ENCODE results near the gene SLC46A3.

The SLC46A3 gene

DNA sequence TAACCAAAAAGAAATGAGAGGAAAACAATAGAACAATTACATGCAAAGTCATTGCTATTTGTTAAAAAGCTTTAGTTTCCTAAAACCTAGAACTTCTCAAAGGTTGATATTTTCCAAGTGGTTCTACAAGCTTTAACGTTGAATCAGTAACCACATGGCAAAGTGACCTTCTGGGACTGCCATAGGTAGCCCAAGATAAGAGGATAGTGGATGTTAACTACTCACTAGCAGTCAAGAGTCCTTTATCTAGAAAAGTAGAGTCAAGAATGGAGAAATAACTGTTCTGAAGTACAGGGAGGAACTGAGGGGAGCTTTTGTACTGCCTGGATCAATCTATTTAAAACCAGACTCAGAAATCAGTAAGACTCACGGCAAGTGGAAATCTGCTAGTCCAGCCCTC, 9.9 kb upstream of the SLC46A3 start:
- Histone ChIP-seq H3K27me3 (no peaks in the 10 kb centered on the region), H3K36me3 (no peaks in the 10 kb centered on the region), H3K9me3 (no peaks in the 10 kb centered on the region), H3K4me1 (no peaks in the 10 kb centered on the region), H3K4me3 (ENCODE audit: low read depth, low read length) (no peak overlapping the region)
- no peak for DNase-seq
- TF ChIP-seq, protein P1, sequence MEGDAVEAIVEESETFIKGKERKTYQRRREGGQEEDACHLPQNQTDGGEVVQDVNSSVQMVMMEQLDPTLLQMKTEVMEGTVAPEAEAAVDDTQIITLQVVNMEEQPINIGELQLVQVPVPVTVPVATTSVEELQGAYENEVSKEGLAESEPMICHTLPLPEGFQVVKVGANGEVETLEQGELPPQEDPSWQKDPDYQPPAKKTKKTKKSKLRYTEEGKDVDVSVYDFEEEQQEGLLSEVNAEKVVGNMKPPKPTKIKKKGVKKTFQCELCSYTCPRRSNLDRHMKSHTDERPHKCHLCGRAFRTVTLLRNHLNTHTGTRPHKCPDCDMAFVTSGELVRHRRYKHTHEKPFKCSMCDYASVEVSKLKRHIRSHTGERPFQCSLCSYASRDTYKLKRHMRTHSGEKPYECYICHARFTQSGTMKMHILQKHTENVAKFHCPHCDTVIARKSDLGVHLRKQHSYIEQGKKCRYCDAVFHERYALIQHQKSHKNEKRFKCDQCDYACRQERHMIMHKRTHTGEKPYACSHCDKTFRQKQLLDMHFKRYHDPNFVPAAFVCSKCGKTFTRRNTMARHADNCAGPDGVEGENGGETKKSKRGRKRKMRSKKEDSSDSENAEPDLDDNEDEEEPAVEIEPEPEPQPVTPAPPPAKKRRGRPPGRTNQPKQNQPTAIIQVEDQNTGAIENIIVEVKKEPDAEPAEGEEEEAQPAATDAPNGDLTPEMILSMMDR (IDR thresholded peaks at IDR 0.05; ENCODE audit: low read depth, low read length) = no peak

DNA sequence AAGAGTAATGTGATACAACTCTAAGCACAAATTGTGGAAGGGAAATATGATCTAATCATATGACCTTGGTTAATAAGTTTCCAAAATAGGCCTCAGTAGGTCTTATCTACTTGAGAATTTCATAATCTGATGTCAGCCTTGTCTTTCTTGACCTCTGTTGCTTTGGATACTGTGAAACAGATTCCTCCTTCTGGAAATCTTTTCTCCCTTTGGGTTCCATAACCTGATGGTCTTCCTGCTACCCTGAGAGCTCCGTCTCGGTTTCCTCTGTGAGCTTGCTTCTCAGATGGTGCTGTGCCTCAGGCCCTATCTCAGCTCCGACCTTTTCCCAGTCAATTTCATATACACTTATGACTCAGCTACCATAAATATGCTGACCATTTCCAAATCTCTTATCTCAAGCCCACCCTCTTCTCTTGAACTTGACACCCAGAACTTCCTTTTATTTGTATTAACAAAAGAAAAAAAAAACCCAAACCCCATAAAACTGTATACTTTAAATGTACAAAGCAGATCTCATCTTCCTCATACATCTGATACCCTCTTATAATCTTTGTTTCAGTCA, 6.4 kb upstream of the SLC46A3 start:
- Histone ChIP-seq H3K9me3 (no peaks in the 10 kb centered on the region), H3K36me3 (no peaks in the 10 kb centered on the region)

DNA sequence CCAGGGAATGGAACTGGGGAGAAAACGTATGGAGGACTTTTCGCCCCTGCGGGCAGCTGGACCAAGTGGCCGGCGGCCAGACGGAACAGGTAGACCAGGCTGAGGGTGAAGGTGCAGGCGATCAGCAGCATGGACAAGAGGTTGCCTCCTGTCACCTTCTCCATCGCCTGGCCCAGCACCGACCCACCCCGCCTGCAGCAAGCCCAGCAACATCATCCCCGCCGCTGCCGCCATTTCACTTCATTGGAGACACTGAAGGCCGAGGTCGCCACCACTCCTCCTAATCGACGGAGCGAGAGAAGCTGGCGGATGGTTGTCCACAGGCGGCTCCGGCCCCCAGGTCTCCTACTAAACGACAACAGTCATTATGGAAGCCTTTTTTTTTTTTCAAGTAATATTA, 5.0 kb upstream of the SLC46A3 start:
- TF ChIP-seq, protein P1 (IDR thresholded peaks at IDR 0.05; ENCODE audit: low read depth, low read length) = no peak
- no peak for DNase-seq
- H3K27me3 ChIP-seq = no peaks in the 10 kb centered on the region
- H3K4me1 ChIP-seq = no peaks in the 10 kb centered on the region
- no peaks in the 10 kb centered on the region for H3K36me3 ChIP-seq
- no peaks in the 10 kb centered on the region for H3K9me3 ChIP-seq
- H3K4me3 ChIP-seq (ENCODE audit: low read depth, low read length) = no peak overlapping the region

More for the DNA sequence above, 6.4 kb upstream of the SLC46A3 start:
- DNase-seq = no peak
- H3K27me3 ChIP-seq = no peaks in the 10 kb centered on the region
- TF ChIP-seq, protein P1 (IDR thresholded peaks at IDR 0.05; ENCODE audit: low read depth, low read length) = no peak
- H3K4me1 ChIP-seq = no peaks in the 10 kb centered on the region
- no peak overlapping the region for H3K4me3 ChIP-seq (ENCODE audit: low read depth, low read length)

DNA sequence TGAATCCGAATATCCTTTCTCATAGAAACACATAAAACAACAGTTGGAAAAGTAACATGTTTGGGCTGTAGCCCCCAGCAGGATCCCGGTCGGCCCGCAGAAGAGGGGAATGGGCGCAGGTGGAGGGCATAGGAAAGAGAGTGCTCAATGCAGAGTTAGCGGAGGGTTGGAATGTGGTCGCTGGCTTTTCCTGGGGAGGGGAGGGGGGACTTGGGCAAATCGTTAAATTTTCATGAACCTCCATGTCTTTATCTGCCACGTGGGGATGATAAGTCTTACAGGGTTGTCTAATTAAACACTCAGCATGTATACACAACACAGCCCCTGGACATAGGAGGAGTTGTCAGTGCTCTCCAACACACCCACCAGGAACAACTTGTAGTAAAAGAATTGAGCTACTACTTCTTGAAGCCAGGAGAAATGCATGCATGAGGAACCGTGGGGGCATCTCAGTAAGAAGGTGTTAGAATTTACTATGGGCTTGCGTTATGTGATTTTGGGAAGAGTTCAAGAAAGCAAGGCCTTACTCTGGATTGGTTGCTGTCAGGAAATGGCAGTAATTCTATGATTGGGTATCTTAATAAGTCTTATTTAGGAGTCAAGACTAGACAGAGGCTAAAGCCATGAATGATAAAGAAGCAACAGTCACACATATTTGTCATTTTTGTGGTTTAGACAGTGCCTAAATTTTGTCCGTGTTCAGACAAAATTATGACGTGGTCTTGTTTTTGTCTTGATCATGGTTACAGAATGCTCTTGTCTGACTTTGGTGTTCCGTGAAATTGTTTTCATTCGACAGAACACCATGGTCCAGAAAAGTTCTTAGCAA, 671 bp upstream of the SLC46A3 start:
- DNase-seq = no peak
- no peaks in the 10 kb centered on the region for H3K4me1 ChIP-seq
- no peaks in the 10 kb centered on the region for H3K36me3 ChIP-seq
- H3K9me3 ChIP-seq = no peaks in the 10 kb centered on the region
- TF ChIP-seq, protein P1 (IDR thresholded peaks at IDR 0.05; ENCODE audit: low read depth, low read length) = no peak
- H3K4me3 ChIP-seq (ENCODE audit: low read depth, low read length) = peak overlapping the region; percentile 72
- no peaks in the 10 kb centered on the region for H3K27me3 ChIP-seq

DNA sequence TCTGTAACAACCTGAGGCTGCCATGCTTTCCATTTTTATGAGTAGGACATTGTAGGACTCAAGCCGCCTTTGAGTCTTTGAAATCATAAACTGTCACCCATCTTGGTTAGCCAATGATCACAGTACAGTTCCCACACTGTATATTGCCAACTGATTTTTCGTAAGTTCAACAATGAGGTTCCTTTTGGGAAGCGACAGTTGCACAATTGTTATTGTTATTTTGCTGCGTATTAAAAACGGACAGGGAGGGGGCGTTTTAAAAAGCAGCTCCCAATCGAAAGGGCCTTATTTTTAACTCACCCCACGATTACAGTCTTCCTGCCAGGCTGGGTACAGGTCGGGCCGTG, 601 bp downstream of the SLC46A3 start:
- no peaks in the 10 kb centered on the region for H3K4me1 ChIP-seq
- no peak for DNase-seq
- TF ChIP-seq, protein P1 (IDR thresholded peaks at IDR 0.05; ENCODE audit: low read depth, low read length) = no peak
- H3K4me3 ChIP-seq (ENCODE audit: low read depth, low read length) = peak overlapping the region; percentile 72
- H3K36me3 ChIP-seq = no peaks in the 10 kb centered on the region
- H3K27me3 ChIP-seq = no peaks in the 10 kb centered on the region
- H3K9me3 ChIP-seq = no peaks in the 10 kb centered on the region

DNA sequence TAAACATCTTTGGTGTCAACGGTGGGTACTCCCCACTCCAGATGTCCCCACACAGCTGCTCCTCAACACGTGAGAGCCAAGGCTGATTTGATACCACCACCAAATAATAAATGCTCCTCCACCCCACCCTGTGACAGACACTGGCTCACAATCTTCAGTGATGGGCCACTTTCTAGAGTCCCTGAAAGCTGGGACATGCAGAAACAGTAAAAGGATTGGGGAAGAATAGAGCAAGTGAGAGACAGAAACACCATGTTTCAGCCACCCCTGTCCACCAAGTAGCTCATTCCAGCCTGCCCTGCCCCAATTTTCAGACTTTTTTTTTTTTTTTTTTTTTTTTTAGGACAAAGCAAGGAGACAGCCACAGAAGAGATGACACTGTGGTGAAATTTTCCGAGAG, 1.6 kb downstream of the SLC46A3 start:
- Histone ChIP-seq H3K4me3 (ENCODE audit: low read depth, low read length) (no peak overlapping the region), H3K27me3 (no peaks in the 10 kb centered on the region), H3K9me3 (no peaks in the 10 kb centered on the region), H3K36me3 (no peaks in the 10 kb centered on the region), H3K4me1 (no peaks in the 10 kb centered on the region)
- no peak for DNase-seq
- TF ChIP-seq, protein P1 (IDR thresholded peaks at IDR 0.05; ENCODE audit: low read depth, low read length) = no peak
